Fibroblast of lung (primary cell): ENCODE data around the gene FCRL4.

Source experiments
- EZH2 ChIP-seq: IDR thresholded peaks from 2 replicates; pipeline ENCODE4 v1.5.1; 2012; ENCODE audit warnings: low read length, control low read depth, mild to moderate bottlenecking; ENCODE audit errors: missing control alignments
- TF ChIP-seq, protein P1 (sequence below), 2 donors: IDR thresholded peaks in 1 of 2; conservative IDR thresholded peaks in 1 of 2; 1 replicate in 1 of 2; 2 replicates in 1 of 2; pipeline ENCODE4 v1.5.1; 2011 to 2012; ENCODE audit warnings: low read length in 2 of 2, control low read depth in 1 of 2, inconsistent platforms in 1 of 2, low read depth in 1 of 2, mild to moderate bottlenecking in 1 of 2

DNA sequence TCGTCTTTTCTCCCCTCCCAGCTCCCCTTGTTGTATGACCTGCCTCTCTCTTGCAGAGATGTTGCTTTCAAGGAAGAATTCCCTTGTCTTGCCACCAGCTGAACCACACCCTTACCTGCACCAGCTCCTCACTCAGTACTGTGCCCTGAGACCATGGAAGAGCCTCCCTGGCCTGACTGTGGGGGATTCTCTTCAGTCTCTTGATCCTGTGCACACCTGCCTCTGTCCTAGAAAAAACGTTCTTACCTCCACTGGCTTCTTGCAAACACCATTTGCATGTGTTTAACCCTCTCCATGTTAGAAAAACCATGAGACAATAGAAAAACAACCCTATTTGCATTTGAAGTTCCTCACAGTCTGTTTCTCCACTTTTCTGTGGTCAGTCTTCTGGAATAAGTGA is 43.3 kb upstream of the FCRL4 start:
- TF ChIP-seq, protein P1, sequence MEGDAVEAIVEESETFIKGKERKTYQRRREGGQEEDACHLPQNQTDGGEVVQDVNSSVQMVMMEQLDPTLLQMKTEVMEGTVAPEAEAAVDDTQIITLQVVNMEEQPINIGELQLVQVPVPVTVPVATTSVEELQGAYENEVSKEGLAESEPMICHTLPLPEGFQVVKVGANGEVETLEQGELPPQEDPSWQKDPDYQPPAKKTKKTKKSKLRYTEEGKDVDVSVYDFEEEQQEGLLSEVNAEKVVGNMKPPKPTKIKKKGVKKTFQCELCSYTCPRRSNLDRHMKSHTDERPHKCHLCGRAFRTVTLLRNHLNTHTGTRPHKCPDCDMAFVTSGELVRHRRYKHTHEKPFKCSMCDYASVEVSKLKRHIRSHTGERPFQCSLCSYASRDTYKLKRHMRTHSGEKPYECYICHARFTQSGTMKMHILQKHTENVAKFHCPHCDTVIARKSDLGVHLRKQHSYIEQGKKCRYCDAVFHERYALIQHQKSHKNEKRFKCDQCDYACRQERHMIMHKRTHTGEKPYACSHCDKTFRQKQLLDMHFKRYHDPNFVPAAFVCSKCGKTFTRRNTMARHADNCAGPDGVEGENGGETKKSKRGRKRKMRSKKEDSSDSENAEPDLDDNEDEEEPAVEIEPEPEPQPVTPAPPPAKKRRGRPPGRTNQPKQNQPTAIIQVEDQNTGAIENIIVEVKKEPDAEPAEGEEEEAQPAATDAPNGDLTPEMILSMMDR (conservative IDR thresholded peaks at IDR 0.05 in 1 of 2, IDR thresholded peaks at IDR 0.05 in 1 of 2; ENCODE audit: low read depth in 1 of 2, low read length in 2 of 2): no peak
- no peak for TF ChIP-seq EZH2
